ENCODE data around the gene ANKH.

ANKH gene

DNA sequence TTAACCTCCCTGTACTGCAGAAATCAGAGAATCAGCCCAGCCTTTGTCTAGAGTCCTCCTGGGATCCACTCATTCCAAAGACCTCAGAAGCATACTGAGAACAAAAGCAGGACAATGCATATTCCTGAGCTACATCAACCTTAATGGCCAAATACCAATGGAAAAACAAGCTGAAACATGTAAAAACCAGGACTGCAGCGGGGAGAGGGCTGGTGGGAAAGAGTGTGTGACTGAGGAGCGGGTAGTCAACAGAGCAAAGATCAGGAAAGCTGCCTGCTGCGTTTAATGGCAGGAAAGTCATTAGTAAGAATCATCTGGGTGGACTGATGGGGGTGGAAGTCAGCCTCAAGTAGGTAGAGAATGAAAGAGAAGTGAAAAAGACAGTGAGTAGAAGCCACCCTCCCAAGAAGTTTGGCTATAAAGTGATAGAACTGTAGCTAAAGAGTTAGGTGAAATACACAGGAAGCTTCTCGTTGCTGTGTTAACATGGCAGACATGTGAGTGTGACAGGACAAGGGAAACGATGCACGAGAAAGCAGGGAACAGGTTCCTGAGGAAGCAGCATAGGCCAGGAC lies 119.0 kb downstream of the ANKH start:
- Histone ChIP-seq H3K79me2 (ENCODE audit: control insufficient read depth, insufficient read depth, low read length, poor library complexity) (no peaks in the 10 kb centered on the region), H3K36me3 (ENCODE audit: control insufficient read depth in 1 of 2, insufficient read depth in 2 of 2, low read length in 2 of 2) (peaks cover 0 to 5% of the 10 kb centered on the region in 2 experiments), H2BK120ac (ENCODE audit: insufficient read depth, low read length, poor library complexity) (no peak overlapping the region), H3K4me3 (ENCODE audit: low read depth, low read length) (no peak overlapping the region), H3K27me3 (ENCODE audit: insufficient read depth, low read length) (no peaks in the 10 kb centered on the region), H3K79me1 (ENCODE audit: low read length) (no peaks in the 10 kb centered on the region), H4K8ac (ENCODE audit: low read depth, low read length) (no peak overlapping the region), H2BK5ac (ENCODE audit: low read depth, low read length, poor library complexity) (no peak overlapping the region), H2BK12ac (ENCODE audit: low read length) (no peak overlapping the region), H3K27ac (ENCODE audit: low read depth, low read length) (no peak overlapping the region), H4K91ac (ENCODE audit: low read depth, low read length) (no peak overlapping the region), H3K4me1 (ENCODE audit: control insufficient read depth in 1 of 2, insufficient read depth in 2 of 2, low read length in 2 of 2) (no peaks in the 10 kb centered on the region), H3K23ac (ENCODE audit: low read length) (no peak overlapping the region), H3K14ac (ENCODE audit: low read length) (no peak overlapping the region), H4K12ac (ENCODE audit: low read depth, low read length) (no peak overlapping the region), H3K9ac (ENCODE audit: low read length) (no peak overlapping the region), H3K9me3 (ENCODE audit: insufficient read depth, low read depth, low read length) (no peaks in the 10 kb centered on the region), H2AK5ac (ENCODE audit: low read length) (no peak overlapping the region), H3K4ac (ENCODE audit: low read depth, low read length) (no peak overlapping the region), H3K4me2 (ENCODE audit: low read length) (no peak overlapping the region), H2AFZ (ENCODE audit: insufficient read depth, low read length, poor library complexity) (no peak overlapping the region), H3K18ac (ENCODE audit: low read length) (no peak overlapping the region)
- no CpG with 5 or more reads among the region's 6 CpGs for WGBS (ENCODE audit: extremely low coverage, insufficient coverage, insufficient read length)
- no peak for DNase-seq

- no peak for DNase-seq
- H4K8ac ChIP-seq (ENCODE audit: low read depth, low read length): no peak overlapping the region
- no peak overlapping the region for H3K23ac ChIP-seq (ENCODE audit: low read length)
- no peaks in the 10 kb centered on the region for H3K4me1 ChIP-seq (ENCODE audit: control insufficient read depth in 1 of 2, insufficient read depth in 2 of 2, low read length in 2 of 2)
- H2BK12ac ChIP-seq (ENCODE audit: low read length): no peak overlapping the region
- H3K27ac ChIP-seq (ENCODE audit: low read depth, low read length): no peak overlapping the region
- H3K79me1 ChIP-seq (ENCODE audit: low read length): no peaks in the 10 kb centered on the region
- H3K9ac ChIP-seq (ENCODE audit: low read length): no peak overlapping the region
- no peak overlapping the region for H3K4me2 ChIP-seq (ENCODE audit: low read length)
- no peak overlapping the region for H2AFZ ChIP-seq (ENCODE audit: insufficient read depth, low read length, poor library complexity)
- no peak overlapping the region for H3K14ac ChIP-seq (ENCODE audit: low read length)
- no peak overlapping the region for H3K4ac ChIP-seq (ENCODE audit: low read depth, low read length)
- no CpG with 5 or more reads among the region's 5 CpGs for whole genome bisulfite sequencing (ENCODE audit: extremely low coverage, insufficient coverage, insufficient read length)
- H4K12ac ChIP-seq (ENCODE audit: low read depth, low read length): no peak overlapping the region
- no peak overlapping the region for H2BK5ac ChIP-seq (ENCODE audit: low read depth, low read length, poor library complexity)
- H2AK5ac ChIP-seq (ENCODE audit: low read length): no peak overlapping the region
- H4K91ac ChIP-seq (ENCODE audit: low read depth, low read length): no peak overlapping the region
- no peaks in the 10 kb centered on the region for H3K27me3 ChIP-seq (ENCODE audit: insufficient read depth, low read length)
- no peaks in the 10 kb centered on the region for H3K79me2 ChIP-seq (ENCODE audit: control insufficient read depth, insufficient read depth, low read length, poor library complexity)
- H2BK120ac ChIP-seq (ENCODE audit: insufficient read depth, low read length, poor library complexity): no peak overlapping the region
- H3K4me3 ChIP-seq (ENCODE audit: low read depth, low read length): no peak overlapping the region
- H3K36me3 ChIP-seq (ENCODE audit: control insufficient read depth in 1 of 2, insufficient read depth in 2 of 2, low read length in 2 of 2): peaks cover 0 to 8% of the 10 kb centered on the region in 2 experiments
- no peaks in the 10 kb centered on the region for H3K9me3 ChIP-seq (ENCODE audit: insufficient read depth, low read depth, low read length)
- H3K18ac ChIP-seq (ENCODE audit: low read length): no peak overlapping the region
Measured at GRCh38 chr5:14750712-14751111, 120.9 kb downstream of the ANKH start.

DNA sequence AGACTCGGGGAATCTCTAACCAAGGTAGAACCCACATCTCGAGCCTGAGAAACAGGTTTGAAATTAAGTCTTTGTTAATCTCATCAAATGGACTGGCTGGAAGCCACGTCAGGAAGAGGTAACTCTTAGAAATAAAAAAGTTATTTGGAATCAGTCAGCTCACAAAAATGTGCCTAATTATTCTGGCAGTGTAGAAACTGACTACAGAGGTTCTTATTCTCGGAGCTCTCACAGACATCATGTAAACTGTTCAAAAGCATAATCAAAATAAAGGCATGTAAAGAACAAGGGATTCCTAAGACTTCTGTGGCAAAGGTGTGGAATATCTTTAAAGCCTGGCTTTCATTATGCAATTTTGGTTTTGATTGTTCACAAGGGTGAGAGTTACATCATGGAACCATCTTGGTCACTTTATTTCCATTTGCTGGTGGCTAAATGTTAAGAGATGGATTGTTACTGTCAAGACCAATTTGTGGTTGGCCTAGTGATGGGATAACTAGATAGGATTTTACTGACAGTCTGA lies 121.9 kb downstream of the ANKH start:
- Histone ChIP-seq H3K4me1 (ENCODE audit: control insufficient read depth in 1 of 2, insufficient read depth in 2 of 2, low read length in 2 of 2) (no peaks in the 10 kb centered on the region), H2AFZ (ENCODE audit: insufficient read depth, low read length, poor library complexity) (no peak overlapping the region), H3K36me3 (ENCODE audit: control insufficient read depth in 1 of 2, insufficient read depth in 2 of 2, low read length in 2 of 2) (peaks cover 0 to 11% of the 10 kb centered on the region in 2 experiments), H3K4me3 (ENCODE audit: low read depth, low read length) (no peak overlapping the region), H2AK5ac (ENCODE audit: low read length) (no peak overlapping the region), H4K8ac (ENCODE audit: low read depth, low read length) (no peak overlapping the region), H3K9ac (ENCODE audit: low read length) (no peak overlapping the region), H2BK12ac (ENCODE audit: low read length) (no peak overlapping the region), H3K14ac (ENCODE audit: low read length) (no peak overlapping the region), H4K91ac (ENCODE audit: low read depth, low read length) (no peak overlapping the region), H3K4ac (ENCODE audit: low read depth, low read length) (no peak overlapping the region), H3K4me2 (ENCODE audit: low read length) (no peak overlapping the region), H4K12ac (ENCODE audit: low read depth, low read length) (no peak overlapping the region), H3K18ac (ENCODE audit: low read length) (no peak overlapping the region), H3K79me1 (ENCODE audit: low read length) (no peaks in the 10 kb centered on the region), H3K79me2 (ENCODE audit: control insufficient read depth, insufficient read depth, low read length, poor library complexity) (no peaks in the 10 kb centered on the region), H3K27ac (ENCODE audit: low read depth, low read length) (no peak overlapping the region), H3K9me3 (ENCODE audit: insufficient read depth, low read depth, low read length) (no peaks in the 10 kb centered on the region), H3K23ac (ENCODE audit: low read length) (no peak overlapping the region), H2BK120ac (ENCODE audit: insufficient read depth, low read length, poor library complexity) (no peak overlapping the region), H3K27me3 (ENCODE audit: insufficient read depth, low read length) (no peaks in the 10 kb centered on the region), H2BK5ac (ENCODE audit: low read depth, low read length, poor library complexity) (no peak overlapping the region)
- no CpG with 5 or more reads among the region's 4 CpGs for WGBS (ENCODE audit: extremely low coverage, insufficient coverage, insufficient read length)
- peak in 1 of 2 donors; percentile 9 for DNase-seq

DNA sequence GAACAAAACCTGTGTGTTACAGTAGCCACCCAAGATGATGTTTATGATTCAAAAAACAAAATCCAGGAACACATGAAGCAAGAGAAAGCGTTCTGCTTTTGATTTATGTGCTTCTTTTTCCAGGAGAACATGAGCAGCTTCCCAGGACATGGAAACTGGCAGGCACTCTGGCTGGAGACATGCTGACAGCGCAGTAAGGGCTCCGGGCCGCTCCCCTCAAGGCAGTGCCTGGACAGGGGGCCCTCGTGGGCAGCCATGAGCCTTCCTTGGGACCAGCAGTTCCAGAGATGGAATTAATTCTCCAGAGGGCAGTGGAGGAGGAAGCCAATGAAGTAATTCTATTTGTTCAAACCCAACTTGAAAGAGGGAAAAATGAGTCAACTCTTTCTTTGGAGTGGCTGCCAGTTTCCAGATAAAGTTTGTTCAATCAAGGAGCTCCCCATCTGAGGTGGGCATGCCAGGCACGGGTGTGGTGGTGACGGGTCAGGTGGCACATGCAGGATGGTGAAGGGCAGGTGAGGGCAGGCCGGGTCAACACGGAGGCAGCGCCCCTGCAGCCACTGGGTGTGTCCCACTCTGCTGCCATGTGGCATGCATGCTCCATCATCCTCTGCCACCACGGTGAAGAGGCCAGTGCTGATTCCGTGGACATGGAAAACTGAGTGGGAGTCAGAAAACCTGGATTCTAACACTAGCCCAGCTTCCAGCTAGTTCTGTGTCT lies 123.2 kb downstream of the ANKH start:
- no peak overlapping the region for H3K18ac ChIP-seq (ENCODE audit: low read length)
- H4K8ac ChIP-seq (ENCODE audit: low read depth, low read length): no peak overlapping the region
- H2AFZ ChIP-seq (ENCODE audit: insufficient read depth, low read length, poor library complexity): no peak overlapping the region
- H4K12ac ChIP-seq (ENCODE audit: low read depth, low read length): no peak overlapping the region
- H3K27me3 ChIP-seq (ENCODE audit: insufficient read depth, low read length): no peaks in the 10 kb centered on the region
- H3K14ac ChIP-seq (ENCODE audit: low read length): no peak overlapping the region
- no peaks in the 10 kb centered on the region for H3K79me1 ChIP-seq (ENCODE audit: low read length)
- DNase-seq: no peak
- no peak overlapping the region for H3K4me3 ChIP-seq (ENCODE audit: low read depth, low read length)
- H3K9ac ChIP-seq (ENCODE audit: low read length): no peak overlapping the region
- no peaks in the 10 kb centered on the region for H3K79me2 ChIP-seq (ENCODE audit: control insufficient read depth, insufficient read depth, low read length, poor library complexity)
- no peak overlapping the region for H2BK120ac ChIP-seq (ENCODE audit: insufficient read depth, low read length, poor library complexity)
- no peak overlapping the region for H3K4me2 ChIP-seq (ENCODE audit: low read length)
- peaks cover 0 to 14% of the 10 kb centered on the region in 2 experiments for H3K36me3 ChIP-seq (ENCODE audit: control insufficient read depth in 1 of 2, insufficient read depth in 2 of 2, low read length in 2 of 2)
- H4K91ac ChIP-seq (ENCODE audit: low read depth, low read length): no peak overlapping the region
- H3K27ac ChIP-seq (ENCODE audit: low read depth, low read length): no peak overlapping the region
- H2AK5ac ChIP-seq (ENCODE audit: low read length): no peak overlapping the region
- no peak overlapping the region for H3K4ac ChIP-seq (ENCODE audit: low read depth, low read length)
- no peak overlapping the region for H2BK5ac ChIP-seq (ENCODE audit: low read depth, low read length, poor library complexity)
- no peaks in the 10 kb centered on the region for H3K9me3 ChIP-seq (ENCODE audit: insufficient read depth, low read depth, low read length)
- no CpG with 5 or more reads among the region's 12 CpGs for whole genome bisulfite sequencing (ENCODE audit: extremely low coverage, insufficient coverage, insufficient read length)
- no peaks in the 10 kb centered on the region for H3K4me1 ChIP-seq (ENCODE audit: control insufficient read depth in 1 of 2, insufficient read depth in 2 of 2, low read length in 2 of 2)
- H2BK12ac ChIP-seq (ENCODE audit: low read length): no peak overlapping the region
- no peak overlapping the region for H3K23ac ChIP-seq (ENCODE audit: low read length)
